H1 (cell line): ENCODE results near the gene F10. TPM values are rescaled to one million over a fixed set of nuclear protein-coding genes. Genes with fewer than 3 reads are reported as not detected.

Source experiments
- CTCF ChIA-PET: fragments of 300-600 bp; sonication (Branson Sonifier 250); formaldehyde crosslinking; loops from one replicate; lab custom pipeline; 2021; ENCODE audit not compliant: partially characterized antibody; lab: Charles Lee
- POLR2A ChIA-PET: fragments of 300-600 bp; sonication (Branson Sonifier 250); formaldehyde crosslinking; loops from one replicate; lab custom pipeline; 2021; ENCODE audit warnings: inconsistent platforms; ENCODE audit not compliant: partially characterized antibody; lab: Charles Lee
- DNase-seq, 2 experiments: peaks; one replicate each; pipeline versions ENCODE4 v3.0.0 to v3.0.0-alpha.2; 2010 to 2022; ENCODE audit warnings: low spot score in 2 of 2, low read depth in 1 of 2, mixed read lengths in 1 of 2
- FAIRE-seq: peaks from 2 replicates; lab custom pipeline; 2011; peaks lifted over from hg19 to GRCh38; lab: Jason Lieb, UNC
- H2AFZ ChIP-seq: 2 replicates; pipeline ENCODE4 v1.8.1; 2012; ENCODE audit warnings: low read length, inconsistent platforms
- H2AK5ac ChIP-seq: 2 replicates; pipeline ENCODE4 v1.6.1; 2013; ENCODE audit warnings: low read depth, low read length
- H2BK120ac ChIP-seq: replicated peaks from 2 replicates; pipeline ENCODE3; 2013; ENCODE audit warnings: low read depth, low read length, inconsistent platforms
- H2BK12ac ChIP-seq: 2 replicates; pipeline ENCODE4 v1.6.1; 2013; ENCODE audit warnings: low read depth, low read length
- H2BK15ac ChIP-seq: 2 replicates; pipeline ENCODE4 v1.6.1; 2013; ENCODE audit warnings: low read length
- H2BK20ac ChIP-seq: 2 replicates; pipeline ENCODE4 v1.6.1; 2013; ENCODE audit warnings: low read length
- H2BK5ac ChIP-seq: 2 replicates; pipeline ENCODE4 v1.6.1; 2013; ENCODE audit warnings: low read depth, low read length
- H3K14ac ChIP-seq: 2 replicates; pipeline ENCODE4 v1.6.1; 2013; ENCODE audit warnings: inconsistent platforms; ENCODE audit not compliant: insufficient read length
- H3K18ac ChIP-seq: 2 replicates; pipeline ENCODE4 v1.6.1; 2013; ENCODE audit warnings: low read length; ENCODE audit errors: extremely low read depth
- H3K23ac ChIP-seq: 2 replicates; pipeline ENCODE4 v1.6.1; 2013; ENCODE audit warnings: inconsistent platforms; ENCODE audit not compliant: insufficient read length
- H3K23me2 ChIP-seq: 2 replicates; pipeline ENCODE4 v1.6.1; 2013; ENCODE audit warnings: low read depth, low read length
- H3K27ac ChIP-seq: 2 replicates; pipeline ENCODE4 v1.6.1; 2011; ENCODE audit warnings: low read depth, low read length, inconsistent platforms
- H3K27me3 ChIP-seq, 4 experiments: replicated peaks in 1 of 4; 1 replicate in 1 of 4; 2 replicates in 3 of 4; pipeline versions ENCODE4 v1.6.1 to v1.8.1; 2011 to 2013; ENCODE audit warnings: low read length in 3 of 4, mild to moderate bottlenecking in 3 of 4, inconsistent platforms in 2 of 4, mixed read lengths in 2 of 4, moderate library complexity in 1 of 4; ENCODE audit not compliant: control insufficient read depth in 3 of 4, insufficient read depth in 3 of 4; ENCODE audit errors: extremely low read depth in 1 of 4
- H3K36me3 ChIP-seq, 4 experiments: 2 replicates each; pipeline versions ENCODE4 v1.6.1 to v1.8.1; 2011 to 2013; ENCODE audit warnings: mild to moderate bottlenecking in 4 of 4, low read length in 3 of 4, moderate library complexity in 2 of 4, control low read depth in 1 of 4, inconsistent platforms in 1 of 4; ENCODE audit not compliant: insufficient read depth in 4 of 4, control insufficient read depth in 2 of 4
- H3K4ac ChIP-seq: replicated peaks from 2 replicates; pipeline ENCODE3; 2013; ENCODE audit warnings: low read length, low read depth, mixed read lengths, inconsistent platforms; ENCODE audit not compliant: insufficient read length
- H3K4me1 ChIP-seq, 4 experiments: replicated peaks in 1 of 4; 1 replicate in 1 of 4; 2 replicates in 3 of 4; pipeline versions ENCODE4 v1.6.1 to v1.8.1; 2011 to 2013; ENCODE audit warnings: low read length in 3 of 4, inconsistent platforms in 2 of 4, mixed read lengths in 1 of 4; ENCODE audit not compliant: insufficient read depth in 4 of 4, control insufficient read depth in 3 of 4
- H3K4me2 ChIP-seq, 2 experiments: 2 replicates each; pipeline versions ENCODE4 v1.6.1 to v1.8.1; 2011 to 2013; ENCODE audit warnings: low read depth in 2 of 2, low read length in 2 of 2, control low read depth in 1 of 2, inconsistent platforms in 1 of 2, mild to moderate bottlenecking in 1 of 2; ENCODE audit not compliant: insufficient read depth in 1 of 2
- H3K4me3 ChIP-seq, 4 experiments: fragments of 200-600, 300-600 bp in 1 of 4; sonication (generic), shearing (Covaris generic), sonication (Bioruptor Twin) in 1 of 4; 2 replicates each; pipeline versions ENCODE4 v1.5.1 to v1.8.1; 2011 to 2016; ENCODE audit warnings: low read length in 4 of 4, low read depth in 3 of 4, control low read depth in 2 of 4, inconsistent platforms in 2 of 4, mild to moderate bottlenecking in 2 of 4, mixed read lengths in 1 of 4, moderate library complexity in 1 of 4; ENCODE audit not compliant: insufficient read depth in 2 of 4; ENCODE audit errors: extremely low read depth in 1 of 4
- H3K56ac ChIP-seq: replicated peaks from 2 replicates; pipeline ENCODE3; 2013; ENCODE audit warnings: low read depth, mild to moderate bottlenecking, mixed read lengths, low read length, inconsistent platforms; ENCODE audit not compliant: insufficient read length
- H3K79me1 ChIP-seq: 2 replicates; pipeline ENCODE4 v1.6.1; 2013; ENCODE audit warnings: low read depth, low read length, control low read depth
- H3K79me2 ChIP-seq, 2 experiments: 2 replicates each; pipeline versions ENCODE4 v1.6.1 to v1.8.1; 2012 to 2013; ENCODE audit warnings: low read length in 2 of 2, mild to moderate bottlenecking in 2 of 2, inconsistent platforms in 1 of 2; ENCODE audit not compliant: insufficient read depth in 2 of 2, control insufficient read depth in 1 of 2
- H3K9ac ChIP-seq, 4 experiments: replicated peaks in 1 of 4; 1 replicate in 1 of 4; 2 replicates in 3 of 4; pipeline versions ENCODE4 v1.6.1 to v1.8.1; 2011 to 2013; ENCODE audit warnings: low read depth in 3 of 4, low read length in 3 of 4, control low read depth in 2 of 4, mild to moderate bottlenecking in 2 of 4, moderate library complexity in 2 of 4, inconsistent platforms in 1 of 4; ENCODE audit errors: extremely low read depth in 1 of 4
- H3K9me3 ChIP-seq, 2 experiments: 2 replicates each; pipeline versions ENCODE4 v1.6.1 to v1.8.1; 2012 to 2013; ENCODE audit warnings: mild to moderate bottlenecking in 2 of 2, moderate library complexity in 2 of 2, control low read depth in 1 of 2, inconsistent platforms in 1 of 2, low read depth in 1 of 2, low read length in 1 of 2, mixed read lengths in 1 of 2; ENCODE audit not compliant: insufficient read depth in 2 of 2
- H4K20me1 ChIP-seq, 2 experiments: replicated peaks in 1 of 2; 2 replicates each; pipeline versions ENCODE3 to v1.8.1; 2011 to 2013; ENCODE audit warnings: inconsistent platforms in 2 of 2, low read length in 2 of 2, mild to moderate bottlenecking in 1 of 2; ENCODE audit not compliant: insufficient read depth in 2 of 2, control insufficient read depth in 1 of 2
- H4K5ac ChIP-seq: 2 replicates; pipeline ENCODE4 v1.6.1; 2013; ENCODE audit warnings: low read length, low read depth, mixed read lengths, inconsistent platforms; ENCODE audit not compliant: insufficient read length
- H4K8ac ChIP-seq: 2 replicates; pipeline ENCODE4 v1.8.0; 2013; ENCODE audit warnings: mild to moderate bottlenecking, moderate library complexity, low read length, inconsistent platforms; ENCODE audit not compliant: insufficient read depth; ENCODE audit errors: extremely low read depth
- H4K91ac ChIP-seq: replicated peaks from 2 replicates; pipeline ENCODE3; 2013; ENCODE audit warnings: low read length, mixed read lengths, inconsistent platforms; ENCODE audit not compliant: insufficient read length
- ATF2 ChIP-seq: IDR thresholded peaks from 2 replicates; pipeline ENCODE4 v1.6.1; 2012; ENCODE audit warnings: low read length, inconsistent platforms
- BACH1 ChIP-seq: IDR thresholded peaks from 2 replicates; pipeline ENCODE4 v1.6.1; 2012; ENCODE audit warnings: low read length, improper control_type of control experiment
- CBX5 ChIP-seq: fragments of 300-800, 300-1000 bp; sonication (generic); IDR thresholded peaks from 2 replicates; pipeline ENCODE4 v1.7.1; 2016; ENCODE audit warnings: antibody characterized with exemption, low read length, low read depth
- JUND ChIP-seq: IDR thresholded peaks from 2 replicates; pipeline ENCODE4 v1.6.1; 2011; ENCODE audit warnings: mild to moderate bottlenecking, improper control_type of control experiment, low read length
- KDM5A ChIP-seq: fragments of 200-600 bp; IDR thresholded peaks from 2 replicates; pipeline ENCODE4 v1.7.1; 2012; ENCODE audit warnings: mild to moderate bottlenecking, low read length, inconsistent platforms, mixed read lengths
- NRF1 ChIP-seq: IDR thresholded peaks from 2 replicates; pipeline ENCODE4 v1.6.1; 2011; ENCODE audit warnings: mild to moderate bottlenecking, low read depth, low read length, improper control_type of control experiment
- POLR2A ChIP-seq, 2 experiments: IDR thresholded peaks; 1 replicate in 1 of 2; 2 replicates in 1 of 2; pipeline ENCODE4 v1.6.1; 2011; ENCODE audit warnings: low read depth in 2 of 2, low read length in 2 of 2, mild to moderate bottlenecking in 2 of 2; ENCODE audit errors: control extremely low read depth in 1 of 2
- SP1 ChIP-seq: IDR thresholded peaks from 2 replicates; pipeline ENCODE4 v1.6.1; 2011; ENCODE audit warnings: low read depth, low read length
- SP2 ChIP-seq: IDR thresholded peaks from 2 replicates; pipeline ENCODE4 v1.6.1; 2012; ENCODE audit warnings: mild to moderate bottlenecking, low read length, inconsistent platforms
- WGBS, 2 experiments: shearing (Covaris generic) in 1 of 2; methylation state at CpG; one replicate each; pipeline versions ENCODE4 v1.1.6 to v1.1.7; 2013 to 2015; ENCODE audit warnings: low lambda C conversion rate in 2 of 2, mixed read lengths in 2 of 2, inconsistent platforms in 1 of 2, low coverage in 1 of 2, missing lambda C conversion rate in 1 of 2; ENCODE audit not compliant: insufficient replicate concordance in 2 of 2, insufficient coverage in 1 of 2, insufficient read length in 1 of 2; ENCODE audit errors: extremely low coverage in 1 of 2, missing lambda C conversion rate in 1 of 2; 5-methylcytosine and 5-hydroxymethylcytosine counted together
- polyA plus RNA-seq, 7 experiments: library from polyadenylated mRNA; depleted of rRNA in 3 of 7; stranded (reverse) in 5 of 7; unstranded in 2 of 7; fragments of >200 nt in 5 of 7; fragments of 200-250 nt in 2 of 7; gene quantifications; 1 replicate in 5 of 7; 2 replicates in 1 of 7; 4 replicates in 1 of 7; pipeline versions ENCODE4 v1.2.1 to v1.2.3, GENCODE V29; 2011 to 2013; ENCODE audit warnings: missing spikeins in 2 of 7, mixed read lengths in 2 of 7
- total RNA-seq: library from RNA; stranded (reverse); fragmentation: NEBNext Ultra II Directional; extraction: Animal tissue kit (Norgen Biotek cat#: 25700); gene quantifications from 2 replicates; pipeline ENCODE4 v1.2.1, GENCODE V29; 2021
- TF ChIP-seq, protein P1 (sequence below): IDR thresholded peaks from 2 replicates; pipeline ENCODE4 v1.6.1; 2011; ENCODE audit warnings: low read depth, mild to moderate bottlenecking, low read length; ENCODE audit not compliant: insufficient read depth

Gene F10
- total and polyA plus RNA-seq, 2 of the 8 experiments (the other 6 are each of a cell fraction or from before 2014, with no cell fraction given), result 2.0 to 4.2 TPM

DNA sequence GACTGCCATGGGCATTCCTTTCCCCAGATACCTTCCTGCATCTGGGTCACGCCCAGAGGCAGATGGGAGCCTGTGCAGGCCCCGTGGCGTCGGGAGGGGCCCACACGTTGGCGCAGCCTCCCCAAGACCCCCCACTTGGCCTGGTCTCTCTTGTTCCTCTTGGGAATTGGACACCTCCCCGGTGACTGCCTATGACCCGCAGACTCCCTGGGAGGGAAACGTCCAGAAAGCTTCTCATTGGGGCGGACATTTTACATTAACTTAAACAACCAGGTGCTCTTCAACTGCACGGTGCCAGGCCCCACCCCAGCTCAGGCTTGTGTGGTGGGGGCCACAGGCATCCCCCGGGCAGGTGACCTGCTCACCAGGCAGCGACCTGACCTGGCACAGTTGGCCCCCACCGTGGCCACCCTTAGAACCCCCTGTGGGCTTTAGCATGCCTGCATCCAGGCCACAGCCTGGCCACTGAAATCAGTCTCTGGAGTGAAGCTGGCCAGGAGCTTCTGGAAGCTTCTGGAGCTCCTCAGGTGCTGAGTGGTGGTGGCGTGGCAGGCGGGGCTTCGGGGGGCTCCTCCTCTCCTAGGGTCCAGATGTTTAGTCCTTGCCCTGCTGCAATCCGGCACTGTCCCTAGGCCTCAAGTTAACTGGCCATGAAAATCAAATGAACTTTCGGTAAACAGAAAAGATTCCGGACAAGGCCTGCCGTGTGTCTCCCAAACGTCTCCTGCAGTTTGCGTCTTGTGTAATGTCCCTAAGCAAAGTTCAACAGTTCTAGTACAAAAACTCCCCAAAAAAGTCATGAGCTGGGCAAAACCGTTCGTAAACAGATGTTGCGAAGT lies 27.3 kb downstream of the F10 start:
- H3K79me1 ChIP-seq, result no peaks in the 10 kb centered on the region
- H3K14ac ChIP-seq, result no peak overlapping the region
- H3K4me3 ChIP-seq, result no peak overlapping the region
- H3K9ac ChIP-seq, result no peak overlapping the region
- peaks cover 10% of the 10 kb centered on the region for H3K23me2 ChIP-seq
- no peak overlapping the region for H3K27ac ChIP-seq
- no peak overlapping the region for H3K56ac ChIP-seq
- WGBS, 2 experiments, result 87% methylated on average over 25 of the region's 26 CpGs; no CpG with 5 or more reads in 1 of the 2 experiments
- H2BK20ac ChIP-seq, result no peak overlapping the region
- H2BK5ac ChIP-seq, result no peak overlapping the region
- H3K4me1 ChIP-seq, result peaks cover 0 to 10% (median 4%) of the 10 kb centered on the region in 4 experiments; a peak in 4 of 7 replicates
- no peaks in the 10 kb centered on the region for H3K9me3 ChIP-seq
- POLR2A ChIA-PET, result interaction anchor here (1.0 to 1.3 kb wide), 2 partner anchors 36 to 64 kb away, joined by 3 read pairs; no protein-coding TSS in a partner anchor
- H2BK12ac ChIP-seq, result no peak overlapping the region
- no peak overlapping the region for H3K18ac ChIP-seq
- CTCF ChIA-PET, result interaction anchor here (1.3 to 3.5 kb wide), 3 partner anchors 23 to 114 kb away, joined by 4 to 14 read pairs (median 7); no protein-coding TSS in a partner anchor
- DNase-seq, result peak in 1 of 2 experiments; percentile 35
- no peak overlapping the region for H3K4ac ChIP-seq
- H3K36me3 ChIP-seq, result no peaks in the 10 kb centered on the region
- no peak overlapping the region for H3K4me2 ChIP-seq
- H2BK15ac ChIP-seq, result no peak overlapping the region
- no peak overlapping the region for H4K5ac ChIP-seq
- H3K23ac ChIP-seq, result no peak overlapping the region
- H4K91ac ChIP-seq, result no peak overlapping the region
- no peak overlapping the region for H4K8ac ChIP-seq
- no peaks in the 10 kb centered on the region for H3K79me2 ChIP-seq
- H2BK120ac ChIP-seq, result no peak overlapping the region
- peaks cover 7 to 22% (median 20%) of the 10 kb centered on the region in 4 experiments; a peak in 6 of 7 replicates for H3K27me3 ChIP-seq
- FAIRE-seq, result no peak
- no peaks in the 10 kb centered on the region for H4K20me1 ChIP-seq
- H2AFZ ChIP-seq, result no peak overlapping the region
- H2AK5ac ChIP-seq, result no peak overlapping the region
- no peak for TF ChIP-seq BACH1
- no peak for TF ChIP-seq KDM5A
- TF ChIP-seq ATF2, result no peak
- TF ChIP-seq SP2, result no peak
- no peak for TF ChIP-seq SP1
- TF ChIP-seq POLR2A (IDR thresholded peaks at IDR 0.05; ENCODE audit: control extremely low read depth in 1 of 2, low read depth in 2 of 2, low read length in 2 of 2), result no peak
- TF ChIP-seq JUND, result no peak
- TF ChIP-seq, protein P1, sequence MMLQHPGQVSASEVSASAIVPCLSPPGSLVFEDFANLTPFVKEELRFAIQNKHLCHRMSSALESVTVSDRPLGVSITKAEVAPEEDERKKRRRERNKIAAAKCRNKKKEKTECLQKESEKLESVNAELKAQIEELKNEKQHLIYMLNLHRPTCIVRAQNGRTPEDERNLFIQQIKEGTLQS, result no peak
- no peak for TF ChIP-seq CBX5
- TF ChIP-seq NRF1, result no peak
